GM18502 (cell line): ENCODE results near the gene FSTL3.
A peak's percentile ranks its signal among the peaks of the same experiment; 100 is the strongest.
"Not testable (repeated sequence)": the region's sequence is repeated elsewhere in the genome, so short reads cannot be mapped to it uniquely, and the experiment has no call there.

ENCODE experiments used
- ATAC-seq: cut with Tn5 transposase; IDR thresholded peaks from one replicate; pipeline ENCODE4 v1.9.1; 2021; ENCODE audit warnings: mild to moderate bottlenecking; ENCODE audit not compliant: unreplicated experiment, poor library complexity

The FSTL3 gene

DNA sequence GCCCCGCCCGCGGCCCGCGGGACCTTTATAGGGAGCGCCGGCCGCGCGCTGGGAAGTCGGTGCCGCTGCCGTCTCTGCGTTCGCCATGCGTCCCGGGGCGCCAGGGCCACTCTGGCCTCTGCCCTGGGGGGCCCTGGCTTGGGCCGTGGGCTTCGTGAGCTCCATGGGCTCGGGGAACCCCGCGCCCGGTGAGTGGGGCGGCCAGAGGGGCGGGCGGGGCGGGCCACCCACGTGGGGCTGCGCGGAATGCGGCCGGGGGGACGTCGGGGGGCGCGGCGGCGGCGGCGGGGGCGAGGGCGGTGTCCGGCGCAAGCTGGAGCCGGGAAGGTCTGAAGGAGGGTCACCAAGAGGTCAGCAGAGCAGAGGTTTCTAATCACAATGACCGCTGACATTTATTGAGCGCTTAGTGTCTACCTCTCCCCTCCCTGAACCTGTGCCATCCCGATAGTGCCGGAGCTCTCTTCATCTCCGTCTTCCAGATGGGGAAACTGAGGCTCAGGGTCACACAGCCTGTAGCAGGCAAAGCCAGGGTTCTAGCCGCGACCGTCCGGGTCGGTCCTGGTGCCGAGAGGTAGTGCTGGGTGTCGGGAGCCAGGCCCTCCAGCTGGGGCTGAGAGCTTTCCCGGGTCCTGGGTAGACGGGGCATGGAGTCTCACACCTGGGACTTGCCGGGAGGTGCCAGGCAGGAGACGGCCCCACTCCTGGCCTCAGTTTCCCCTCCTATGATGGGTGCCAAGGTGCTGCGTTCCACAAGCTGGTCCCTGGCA, at the start of gene FSTL3:
TSS of gene FSTL3 (plus strand) at position 54 of the 767 bp plus-strand sequence. CDS start at position 86, 32 bp downstream.
- no peak for ATAC-seq

GRCh38 chr19:626566-626965, 49.6 kb upstream of the FSTL3 start:
- ATAC-seq: not testable (repeated sequence)

DNA sequence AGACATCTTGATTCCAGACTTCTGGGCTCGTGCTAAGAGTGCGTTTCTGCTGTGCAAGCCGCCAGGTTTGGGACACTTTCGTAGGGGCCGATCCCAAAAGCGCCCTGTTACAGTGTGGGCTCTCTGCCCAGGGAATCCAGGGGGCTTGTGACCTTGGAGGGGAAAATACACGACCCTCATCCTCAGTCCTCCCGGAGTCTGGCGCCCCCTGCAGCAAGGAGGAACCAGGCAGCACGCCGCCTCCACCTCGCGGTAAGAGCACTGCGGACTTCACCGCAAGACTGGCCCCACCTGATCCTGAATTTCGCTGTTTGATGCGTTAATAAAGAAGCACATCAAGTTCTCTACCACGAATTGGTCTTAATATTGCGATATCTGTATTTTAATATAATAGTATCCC, 48.0 kb upstream of the FSTL3 start:
- ATAC-seq: no peak

GRCh38 chr19:629515-629914, 46.7 kb upstream of the FSTL3 start:
- not testable (repeated sequence) for ATAC-seq

DNA sequence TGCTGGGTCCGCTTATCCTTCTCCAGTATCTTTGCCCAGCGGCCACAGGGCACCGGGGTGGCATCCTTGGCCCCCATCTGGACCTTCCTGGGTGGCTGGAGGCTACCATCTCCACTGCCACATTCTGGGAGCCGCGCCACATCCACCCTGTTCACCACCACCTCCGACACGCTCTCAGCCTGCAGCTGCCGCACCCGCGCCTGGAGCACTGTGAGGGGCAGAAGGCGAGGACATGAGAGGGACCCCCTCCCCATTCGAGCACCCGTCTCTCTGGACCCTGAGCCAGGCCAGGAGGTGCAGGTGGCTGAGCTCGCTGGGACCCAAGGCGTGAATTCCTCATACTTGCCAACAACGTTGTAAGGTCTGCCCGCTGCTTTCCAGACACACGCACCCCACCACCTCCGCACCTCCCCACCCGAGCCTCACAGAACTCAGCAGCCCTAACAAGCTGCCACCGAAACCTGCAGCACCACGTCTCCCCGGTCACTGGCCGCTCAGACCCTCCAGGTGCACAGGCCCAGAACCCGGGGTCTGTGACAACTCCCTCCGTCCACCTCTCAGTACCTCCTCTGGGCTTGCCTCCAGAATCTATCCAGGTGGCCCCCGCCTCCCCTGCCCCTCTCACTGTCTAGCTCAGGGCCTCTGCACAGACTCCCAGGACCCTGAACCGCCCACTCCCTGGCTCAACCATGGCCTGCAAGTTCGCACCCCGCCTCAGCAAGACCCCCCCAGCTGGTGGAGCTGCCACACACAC, 46.1 kb upstream of the FSTL3 start:
- no peak for ATAC-seq

DNA sequence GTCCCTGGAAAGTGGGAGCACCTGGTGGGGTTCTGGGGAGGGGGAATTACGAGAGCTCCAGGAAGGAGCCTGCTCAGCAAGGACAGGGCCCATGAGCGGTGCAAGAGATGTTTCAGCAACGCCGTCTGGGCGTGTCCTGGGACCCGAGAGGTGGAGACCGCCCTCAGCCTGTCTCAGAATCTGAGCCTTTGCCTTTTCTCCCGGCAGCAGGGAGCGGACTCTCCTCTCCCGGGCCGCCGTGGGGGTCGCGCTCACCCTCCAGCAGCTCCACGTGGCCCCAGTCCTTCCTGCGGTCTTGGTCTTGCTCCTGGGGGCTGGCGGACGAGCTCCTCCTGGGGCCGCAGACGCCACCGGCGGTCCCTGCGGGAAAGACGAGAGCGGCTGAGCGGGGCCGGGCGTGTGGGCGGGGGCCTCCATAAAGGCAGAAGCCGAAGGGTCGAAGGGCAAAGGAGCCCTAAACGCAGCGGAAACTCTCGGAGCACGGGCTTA, 43.6 kb upstream of the FSTL3 start:
- peak; percentile 23 for ATAC-seq

GRCh38 chr19:633068-633785, 43.0 kb upstream of the FSTL3 start, which contains the start of gene POLRMT:
POLRMT (minus strand) TSS chr19:633537; CDS start chr19:633512, 25 bp downstream.
- ATAC-seq: peak; percentile 90

DNA sequence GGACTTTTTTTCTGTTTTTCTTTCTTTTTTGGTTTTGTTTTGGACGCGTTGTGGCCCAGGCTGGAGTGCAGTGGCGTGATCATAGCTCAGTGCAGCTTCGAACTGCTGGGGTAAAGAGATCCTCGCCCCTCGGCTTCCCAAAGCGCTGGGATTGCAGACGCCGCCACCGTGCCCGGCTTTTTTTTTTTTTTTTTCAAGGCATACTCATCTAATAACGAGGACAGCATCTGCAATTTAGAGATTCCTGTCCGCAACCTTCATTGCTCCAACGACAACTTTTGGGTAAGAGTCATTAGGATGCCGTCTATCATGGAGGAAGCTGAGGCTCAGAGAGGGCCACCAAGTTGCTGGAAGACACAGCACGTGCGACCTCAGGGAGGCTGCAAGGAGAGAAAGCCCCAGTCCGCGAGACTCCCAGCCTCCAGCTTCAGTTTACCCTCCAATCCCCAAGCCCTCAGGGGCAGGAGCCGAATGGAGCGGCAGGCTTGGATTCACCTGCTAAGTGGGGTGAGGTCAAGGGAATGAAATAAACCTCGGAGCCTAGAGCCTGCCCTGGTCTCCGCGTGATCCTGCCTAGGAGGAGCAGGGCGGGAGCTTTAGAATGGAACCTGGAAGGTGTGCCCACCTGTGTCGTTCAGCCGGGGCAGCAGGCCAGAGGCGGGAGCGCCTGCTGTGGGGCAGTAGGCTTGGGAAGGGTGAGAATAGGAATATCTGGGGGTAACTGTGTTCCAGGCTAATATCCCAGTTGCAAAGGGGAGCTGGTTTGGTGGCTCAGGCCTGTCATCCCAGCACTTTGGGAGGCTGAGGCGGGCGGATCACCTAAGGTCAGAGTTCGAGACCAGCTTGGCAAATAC, 42.2 kb upstream of the FSTL3 start:
- no peak for ATAC-seq

GRCh38 chr19:634975-635652, 41.1 kb upstream of the FSTL3 start:
- no peak for ATAC-seq

DNA sequence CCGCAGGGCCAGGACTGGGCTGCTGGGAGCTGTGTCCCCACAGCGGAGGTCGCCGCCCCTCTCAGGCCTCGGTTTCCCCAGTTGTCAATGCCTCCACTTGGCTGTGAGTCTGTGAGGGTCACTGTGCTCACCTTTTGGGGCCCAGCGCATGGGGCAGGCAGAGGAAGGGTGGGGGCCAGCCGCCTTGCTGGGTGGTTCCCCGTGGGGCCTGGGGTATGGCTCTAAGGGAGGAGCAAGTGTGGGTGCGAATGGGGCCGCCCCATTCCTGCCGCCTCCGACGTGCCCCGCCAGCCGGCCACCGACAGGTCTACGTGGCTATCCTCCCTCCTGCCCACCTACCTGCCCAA, 37.3 kb upstream of the FSTL3 start:
- no peak for ATAC-seq

DNA sequence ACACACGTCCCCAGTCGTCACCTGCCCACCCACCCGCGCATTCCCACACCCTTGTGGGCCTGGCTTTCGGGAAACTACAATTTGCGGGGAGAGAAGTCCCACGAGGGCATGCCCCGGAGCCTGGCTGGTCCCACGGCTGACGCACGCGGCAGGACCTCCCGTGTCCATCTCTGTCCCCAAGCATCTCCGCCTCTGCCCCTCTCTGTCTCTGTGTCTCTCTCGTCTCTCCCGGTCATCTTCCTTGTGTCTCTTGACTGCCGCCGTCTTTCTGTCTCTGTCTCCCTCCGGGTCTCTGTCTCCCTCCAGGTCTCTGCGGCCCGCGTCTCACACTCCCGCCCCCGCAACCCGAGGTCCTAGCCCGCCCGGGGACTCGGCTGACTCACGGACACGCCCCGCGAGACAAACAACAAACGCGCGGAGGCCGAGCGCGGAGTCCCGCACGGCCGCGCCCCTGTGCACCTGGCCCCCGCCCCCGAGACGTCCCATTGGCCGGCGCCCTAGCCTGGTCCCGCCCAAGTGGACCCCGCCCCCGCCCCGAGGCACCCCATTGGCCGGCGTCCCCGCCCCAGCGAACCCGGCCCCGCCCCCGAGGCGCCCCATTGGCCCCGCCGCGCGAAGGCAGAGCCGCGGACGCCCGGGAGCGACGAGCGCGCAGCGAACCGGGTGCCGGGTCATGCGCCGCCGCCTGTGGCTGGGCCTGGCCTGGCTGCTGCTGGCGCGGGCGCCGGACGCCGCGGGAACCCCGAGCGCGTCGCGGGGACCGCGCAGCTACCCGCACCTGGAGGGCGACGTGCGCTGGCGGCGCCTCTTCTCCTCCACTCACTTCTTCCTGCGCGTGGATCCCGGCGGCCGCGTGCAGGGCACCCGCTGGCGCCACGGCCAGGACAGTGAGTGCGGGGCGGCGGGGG, 36.7 kb upstream of the FSTL3 start, which contains the start of gene FGF22:
TSS of gene FGF22 (plus strand) at position 627 of the 908 bp plus-strand sequence. CDS start at position 674, 47 bp downstream.
- ATAC-seq: peak; percentile 60

DNA sequence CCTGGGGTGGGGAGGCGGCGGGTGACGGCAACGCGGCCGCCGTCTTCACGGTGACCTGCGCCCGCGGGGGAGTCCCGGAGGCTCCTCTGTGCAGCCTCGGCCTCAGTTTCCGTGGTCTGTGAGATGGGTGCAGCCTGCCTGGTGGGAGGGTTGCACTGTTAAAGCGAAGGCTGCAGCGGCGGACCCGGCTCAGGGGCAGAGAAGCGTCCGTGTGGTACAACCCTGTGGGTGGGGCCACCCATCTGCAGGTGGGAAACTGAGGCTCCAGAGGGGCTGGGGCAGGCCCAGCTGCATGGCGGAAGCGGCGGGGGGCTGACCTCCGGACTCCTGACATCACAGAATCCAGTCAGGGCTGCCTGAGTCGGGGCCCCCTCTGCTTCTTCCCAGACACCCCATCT, 36.0 kb upstream of the FSTL3 start:
- ATAC-seq: peak; percentile 8

DNA sequence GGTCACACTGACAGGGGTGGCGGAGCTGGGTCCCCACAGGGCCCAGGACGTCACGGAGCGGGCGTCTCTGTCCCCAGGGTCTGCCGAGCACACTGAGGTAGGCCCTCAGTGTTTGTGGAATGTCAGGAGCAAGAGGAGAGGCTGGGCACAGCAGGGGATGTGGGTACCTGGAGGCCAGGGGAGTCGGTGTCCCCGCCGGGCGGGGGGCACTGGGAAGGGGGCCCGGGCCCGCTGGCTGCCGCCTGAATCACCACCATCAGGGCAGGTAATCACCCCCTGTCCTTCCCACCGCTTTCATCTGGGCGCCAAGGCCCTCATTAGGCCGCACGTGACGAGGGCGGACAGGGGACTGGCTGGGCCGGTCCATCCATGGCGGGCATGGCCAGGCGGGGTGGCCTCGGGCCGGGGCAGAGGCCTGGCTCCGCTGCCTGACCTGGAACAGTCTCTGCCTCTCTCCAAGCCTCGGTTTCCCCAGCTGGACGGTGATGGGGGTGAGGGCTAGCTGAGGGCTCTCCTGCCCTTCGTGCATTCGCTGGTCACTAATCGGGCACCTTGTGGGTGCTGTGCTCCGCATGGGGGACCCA, 35.5 kb upstream of the FSTL3 start:
- ATAC-seq: no peak

DNA sequence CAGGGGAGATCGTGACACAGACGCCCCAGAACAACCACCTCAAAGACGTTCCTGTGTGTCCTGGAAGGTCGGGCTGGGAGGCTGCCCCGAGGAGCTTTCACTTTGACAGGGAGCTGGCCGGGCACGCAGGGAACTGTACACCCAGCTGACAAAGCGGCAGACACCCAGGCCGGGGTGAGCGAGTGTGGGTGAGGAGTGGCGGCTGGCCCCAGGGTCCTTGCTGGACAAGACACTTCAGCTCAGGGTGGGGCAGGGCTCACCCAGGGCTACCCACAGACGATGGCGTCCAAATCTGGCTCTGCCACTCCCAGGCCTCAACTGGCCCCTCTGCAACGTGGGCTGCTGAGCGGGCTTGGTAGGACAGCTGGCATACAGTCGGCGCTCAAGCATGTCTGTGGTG, 34.5 kb upstream of the FSTL3 start:
- ATAC-seq: no peak

DNA sequence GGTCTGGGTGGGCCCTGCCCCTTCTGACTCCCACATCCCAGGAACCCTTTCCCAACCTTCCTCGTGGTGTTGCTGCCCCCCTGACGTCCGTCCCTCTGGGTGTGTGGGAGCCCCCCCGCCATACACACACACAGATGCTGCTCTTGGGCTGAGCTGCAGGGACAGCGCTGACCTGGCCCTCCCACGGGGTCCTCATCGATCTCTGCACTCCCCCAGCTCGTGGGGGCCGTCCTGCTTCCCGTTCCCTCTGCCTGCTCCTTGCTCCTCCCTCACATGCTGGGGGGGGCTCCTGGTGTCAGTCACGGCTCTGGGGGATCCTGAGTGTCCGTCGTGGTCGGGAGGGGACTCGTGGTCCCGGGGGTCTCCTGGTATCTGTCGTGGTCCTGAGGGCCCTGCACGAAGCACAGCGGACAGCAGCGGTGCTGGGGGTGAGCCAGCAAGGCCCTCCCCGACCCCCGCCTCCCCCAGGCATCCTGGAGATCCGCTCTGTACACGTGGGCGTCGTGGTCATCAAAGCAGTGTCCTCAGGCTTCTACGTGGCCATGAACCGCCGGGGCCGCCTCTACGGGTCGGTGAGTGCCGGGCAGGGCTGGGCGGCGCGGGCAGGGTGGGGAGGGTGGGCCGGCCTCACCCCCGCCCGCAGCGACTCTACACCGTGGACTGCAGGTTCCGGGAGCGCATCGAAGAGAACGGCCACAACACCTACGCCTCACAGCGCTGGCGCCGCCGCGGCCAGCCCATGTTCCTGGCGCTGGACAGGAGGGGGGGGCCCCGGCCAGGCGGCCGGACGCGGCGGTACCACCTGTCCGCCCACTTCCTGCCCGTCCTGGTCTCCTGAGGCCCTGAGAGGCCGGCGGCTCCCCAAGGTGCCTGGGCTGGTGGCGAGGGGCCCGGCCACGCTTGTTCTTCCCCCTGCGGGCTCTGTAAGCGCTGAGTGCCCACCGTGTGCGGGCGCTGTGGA, 33.1 kb upstream of the FSTL3 start:
- ATAC-seq: no peak

DNA sequence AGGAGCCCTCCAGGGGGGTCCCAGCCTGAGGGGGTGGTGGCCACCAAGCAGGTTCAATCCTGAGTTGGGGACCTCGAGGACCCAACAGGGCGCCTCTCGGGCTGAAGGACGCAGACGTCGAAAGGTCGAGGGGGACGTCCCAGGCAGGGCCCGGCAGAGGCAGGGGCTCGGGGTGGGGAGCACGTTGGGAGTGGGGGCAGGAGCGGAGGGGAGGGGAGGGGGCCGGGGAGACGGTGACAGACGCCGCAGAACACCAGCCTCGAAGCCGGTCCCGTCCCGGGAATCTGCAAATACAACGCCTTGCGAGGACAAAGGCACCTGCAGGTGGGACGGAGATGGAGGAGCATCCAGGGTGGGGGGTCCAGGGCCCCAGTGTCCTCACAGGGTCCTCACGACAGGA, 32.5 kb upstream of the FSTL3 start:
- no peak for ATAC-seq

- no peak for ATAC-seq
Observed at GRCh38 chr19:644363-644762, 31.8 kb upstream of the FSTL3 start.
